Activated T-cell treated with anti-CD3 and anti-CD28 coated beads for 1 hour (primary cell): ENCODE results near the gene RASAL1.

Experiments used
- DNase-seq: peaks from one replicate; pipeline ENCODE4 v3.0.0-alpha.2; 2020; ENCODE audit warnings: low read depth

Gene RASAL1, protein sequence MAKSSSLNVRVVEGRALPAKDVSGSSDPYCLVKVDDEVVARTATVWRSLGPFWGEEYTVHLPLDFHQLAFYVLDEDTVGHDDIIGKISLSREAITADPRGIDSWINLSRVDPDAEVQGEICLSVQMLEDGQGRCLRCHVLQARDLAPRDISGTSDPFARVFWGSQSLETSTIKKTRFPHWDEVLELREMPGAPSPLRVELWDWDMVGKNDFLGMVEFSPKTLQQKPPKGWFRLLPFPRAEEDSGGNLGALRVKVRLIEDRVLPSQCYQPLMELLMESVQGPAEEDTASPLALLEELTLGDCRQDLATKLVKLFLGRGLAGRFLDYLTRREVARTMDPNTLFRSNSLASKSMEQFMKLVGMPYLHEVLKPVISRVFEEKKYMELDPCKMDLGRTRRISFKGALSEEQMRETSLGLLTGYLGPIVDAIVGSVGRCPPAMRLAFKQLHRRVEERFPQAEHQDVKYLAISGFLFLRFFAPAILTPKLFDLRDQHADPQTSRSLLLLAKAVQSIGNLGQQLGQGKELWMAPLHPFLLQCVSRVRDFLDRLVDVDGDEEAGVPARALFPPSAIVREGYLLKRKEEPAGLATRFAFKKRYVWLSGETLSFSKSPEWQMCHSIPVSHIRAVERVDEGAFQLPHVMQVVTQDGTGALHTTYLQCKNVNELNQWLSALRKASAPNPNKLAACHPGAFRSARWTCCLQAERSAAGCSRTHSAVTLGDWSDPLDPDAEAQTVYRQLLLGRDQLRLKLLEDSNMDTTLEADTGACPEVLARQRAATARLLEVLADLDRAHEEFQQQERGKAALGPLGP

DNA sequence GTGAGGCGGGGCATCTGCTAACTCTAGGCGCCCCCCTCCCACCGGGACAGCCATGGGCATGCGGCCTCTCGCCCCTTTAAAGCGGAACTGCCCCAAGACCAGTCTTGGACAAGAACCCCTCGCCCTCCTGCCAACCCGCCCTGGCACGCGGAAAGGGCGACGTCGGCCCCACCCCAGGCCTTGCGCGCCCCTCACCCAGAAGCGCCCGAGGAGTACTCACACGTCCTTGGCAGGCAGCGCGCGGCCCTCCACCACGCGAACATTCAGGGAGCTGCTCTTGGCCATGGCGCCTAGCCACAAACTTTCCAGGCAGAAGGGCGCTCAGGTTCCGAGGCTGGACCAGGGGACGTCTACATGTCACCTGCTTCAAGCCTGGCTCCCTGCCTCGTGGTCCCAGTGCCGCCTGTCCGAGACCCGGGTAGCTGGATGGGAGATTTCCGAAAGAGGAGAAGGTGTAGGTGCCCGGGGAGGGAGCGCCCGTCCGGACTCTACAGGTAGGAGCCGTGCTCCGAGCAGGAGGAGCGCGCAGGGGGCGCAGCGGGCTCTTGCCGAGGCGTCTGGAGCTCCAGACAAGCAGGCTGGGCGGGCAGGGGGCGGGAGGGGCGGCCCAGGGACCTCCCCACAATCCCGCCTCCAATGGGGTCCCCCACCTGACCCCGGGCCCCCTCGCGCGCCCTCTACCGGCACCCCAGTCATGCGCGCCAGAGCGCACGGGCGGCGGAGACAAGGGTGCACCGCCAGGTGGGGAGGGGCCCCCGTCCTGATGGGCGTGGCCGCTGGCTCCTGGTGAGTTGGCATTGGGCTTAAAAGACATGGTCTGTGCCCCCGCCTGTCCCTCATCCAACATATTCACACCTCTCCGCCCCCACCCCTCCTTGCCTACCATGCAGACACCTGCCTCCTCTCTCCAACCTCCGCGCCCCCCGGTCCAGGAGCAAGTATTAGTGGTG is at the start of gene RASAL1:
TSS of gene RASAL1 (minus strand) at position 584 of the 950 bp plus-strand sequence. CDS start at position 285, 299 bp downstream.
- DNase-seq = peak; percentile 67

DNA sequence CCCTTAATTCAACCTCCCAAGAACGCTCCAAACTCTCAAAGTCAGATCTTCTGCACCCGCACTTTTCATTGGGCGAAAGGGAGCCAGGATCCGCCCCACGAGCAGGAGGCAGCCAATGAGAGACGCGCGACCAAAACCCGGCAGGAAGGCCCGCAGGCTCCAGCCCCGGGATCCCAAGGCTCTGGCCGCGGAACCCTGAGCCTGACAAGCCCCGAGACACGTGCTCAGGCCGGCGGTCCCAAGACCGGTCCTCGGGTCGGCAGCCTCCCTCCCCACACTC is 49.3 kb upstream of the RASAL1 start:
- peak; percentile 71 for DNase-seq

DNA sequence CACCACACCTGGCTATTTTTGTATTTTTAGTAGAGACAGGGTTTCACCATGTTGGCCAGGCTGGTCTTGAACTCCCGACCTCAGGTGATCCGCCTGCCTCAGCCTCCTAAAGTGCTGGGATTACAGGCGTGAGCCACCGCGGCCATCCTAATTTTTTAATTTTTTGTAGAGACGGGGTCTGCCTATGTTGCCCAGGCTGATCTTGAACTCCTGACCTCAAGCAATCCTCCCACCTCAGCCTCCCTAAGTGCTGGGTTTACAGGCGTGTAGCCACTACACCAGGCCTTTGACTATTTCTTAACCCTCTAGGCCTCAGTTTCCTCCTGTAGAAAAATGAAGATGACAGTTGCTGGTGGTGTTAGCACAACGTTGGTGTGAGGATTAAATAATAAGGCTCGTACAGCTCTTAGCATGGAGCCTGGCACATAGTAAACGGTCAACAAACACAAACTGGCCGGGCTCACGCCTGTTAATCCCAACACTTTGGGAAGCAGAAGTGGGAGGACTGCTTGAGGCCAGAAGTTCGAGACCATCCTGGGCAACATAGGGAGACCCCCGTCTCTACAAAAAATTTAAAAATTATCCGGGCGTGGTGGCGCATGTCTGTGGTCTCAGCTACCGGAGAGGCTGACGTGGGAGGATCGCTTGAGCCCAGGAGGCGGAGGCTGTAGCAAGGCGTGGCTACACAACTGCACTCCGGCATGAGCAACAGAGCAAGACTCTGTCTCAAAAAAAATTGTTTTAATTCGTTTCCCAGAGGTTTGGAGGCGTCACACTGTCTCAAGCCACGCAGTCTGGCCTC is 48.7 kb upstream of the RASAL1 start:
- DNase-seq = no peak

DNA sequence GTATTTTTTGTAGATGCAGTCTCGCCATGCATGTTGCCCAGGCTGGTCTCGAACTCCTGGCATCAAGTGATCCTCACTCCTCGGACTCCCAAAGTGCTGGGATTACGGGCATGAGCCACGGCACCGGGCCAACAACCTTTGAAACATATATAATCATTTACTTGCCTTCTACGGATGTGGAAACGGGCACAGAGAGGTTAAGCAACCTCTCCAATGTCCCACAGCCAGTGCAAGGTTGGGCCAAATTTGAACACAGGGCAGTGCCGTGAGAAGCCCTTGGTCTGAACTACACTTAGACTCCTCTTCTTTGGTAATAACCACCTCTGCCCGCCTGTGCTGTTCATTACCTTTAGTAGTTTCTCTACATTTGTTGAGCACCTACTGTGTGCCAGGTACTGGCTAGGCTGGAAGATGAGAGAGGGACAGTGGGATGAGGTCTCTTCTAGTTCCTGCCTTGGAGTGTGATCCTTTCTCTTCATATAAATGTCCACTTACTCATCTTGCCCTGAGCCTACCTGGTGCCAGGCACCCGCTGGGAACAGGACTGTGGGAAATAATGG is 47.5 kb upstream of the RASAL1 start:
- DNase-seq = no peak

DNA sequence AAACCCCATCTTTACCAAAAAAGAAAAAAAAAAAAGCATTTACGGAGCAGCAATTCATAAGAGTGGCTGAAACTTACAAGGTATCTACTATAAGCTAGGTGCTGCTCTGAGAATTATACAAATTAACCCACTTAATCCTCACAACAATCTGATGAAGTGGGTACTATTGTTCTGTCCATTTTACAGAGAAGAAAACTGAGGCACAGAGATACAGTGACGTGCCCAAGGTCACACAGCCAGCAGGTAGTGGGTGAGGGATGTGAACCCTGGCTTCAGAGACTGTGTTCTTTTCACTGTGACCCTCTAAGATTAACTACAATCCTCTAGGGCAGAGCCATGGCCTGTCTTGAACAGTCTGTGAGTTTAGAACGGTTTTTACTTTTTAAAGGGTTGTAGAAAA is 46.4 kb upstream of the RASAL1 start:
- no peak for DNase-seq

DNA sequence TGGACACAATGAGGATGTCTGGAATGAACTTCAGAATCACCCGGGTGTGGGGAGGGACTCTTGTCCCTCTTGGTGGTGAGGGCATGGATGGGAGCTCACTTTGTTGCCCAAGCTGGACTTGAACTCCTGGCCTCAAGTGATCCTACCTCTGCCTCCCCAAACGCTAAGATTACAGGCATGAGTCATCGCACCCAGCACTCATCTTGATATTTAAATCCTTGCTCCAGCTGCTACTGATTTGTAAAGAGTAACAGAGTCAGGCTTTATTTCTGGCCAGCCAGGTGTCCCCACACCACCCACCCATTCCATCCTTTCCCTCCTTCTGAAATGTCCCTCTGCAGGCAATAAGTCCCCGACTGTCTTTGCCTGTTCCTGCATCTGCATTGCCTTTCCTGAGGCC is 44.8 kb upstream of the RASAL1 start:
- DNase-seq = no peak

DNA sequence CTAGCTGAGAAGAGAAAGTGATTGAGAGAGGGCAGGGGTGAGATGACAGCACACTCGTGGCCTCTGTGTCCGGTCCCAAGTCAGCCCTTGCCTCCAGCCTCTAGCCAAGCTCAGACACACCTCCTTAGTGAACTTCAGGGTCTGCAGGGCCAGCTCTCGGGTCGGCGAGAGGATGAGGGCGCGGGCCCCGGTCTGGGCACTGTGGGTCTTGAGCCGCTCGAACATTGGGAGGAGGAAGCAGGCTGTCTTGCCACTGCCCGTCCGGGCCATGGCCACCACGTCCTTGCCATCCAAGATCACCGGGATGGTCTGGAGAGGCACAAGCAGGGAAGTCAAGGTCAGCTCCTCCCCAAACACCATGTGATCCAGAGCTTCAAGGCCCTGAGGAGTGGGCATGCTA is 43.5 kb upstream of the RASAL1 start:
- no peak for DNase-seq

DNA sequence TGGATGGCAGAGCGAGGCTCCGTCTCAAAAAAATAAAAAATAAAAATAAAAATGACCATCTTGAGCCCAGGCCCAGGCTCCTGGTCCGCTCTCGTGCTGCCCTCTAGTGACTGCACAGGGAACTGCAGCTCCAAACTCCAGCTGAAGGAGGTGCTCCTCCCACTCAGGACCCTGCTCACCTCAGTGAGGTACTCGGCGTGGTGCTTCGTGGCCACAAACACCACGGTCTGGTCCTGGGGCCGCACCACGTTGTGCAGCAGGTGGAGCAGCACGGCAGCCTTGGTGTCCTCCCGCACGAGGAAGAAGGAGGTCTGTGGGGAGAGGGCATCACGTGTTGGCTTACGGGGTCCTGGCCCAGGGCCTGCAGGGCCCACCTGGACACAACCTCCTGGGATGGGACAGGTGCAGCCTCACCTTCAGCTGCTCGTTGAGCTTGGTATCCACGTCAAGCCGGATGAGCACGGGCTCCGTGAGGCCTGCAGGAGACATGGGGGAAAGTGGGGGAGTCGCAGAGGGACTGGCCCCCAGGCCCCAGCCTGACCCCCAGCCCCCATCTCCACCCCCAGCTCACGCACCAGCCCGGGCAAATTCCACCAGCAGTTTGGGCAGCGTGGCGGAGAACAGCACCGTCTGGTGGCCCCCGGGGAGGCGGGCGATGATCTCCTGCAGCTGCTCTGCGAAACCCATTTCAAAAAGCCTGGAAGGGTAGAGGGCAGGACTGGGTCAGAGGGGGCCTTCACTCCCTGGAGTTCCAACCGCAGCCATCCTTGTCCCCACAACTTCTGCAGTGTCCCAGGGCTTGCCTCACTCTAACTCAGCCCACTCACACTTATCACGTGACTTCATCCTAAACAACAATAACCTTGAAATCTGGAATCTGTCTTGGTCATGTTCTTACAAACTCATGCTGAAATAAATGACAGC is 39.2 kb upstream of the RASAL1 start:
- peak; percentile 65 for DNase-seq

DNA sequence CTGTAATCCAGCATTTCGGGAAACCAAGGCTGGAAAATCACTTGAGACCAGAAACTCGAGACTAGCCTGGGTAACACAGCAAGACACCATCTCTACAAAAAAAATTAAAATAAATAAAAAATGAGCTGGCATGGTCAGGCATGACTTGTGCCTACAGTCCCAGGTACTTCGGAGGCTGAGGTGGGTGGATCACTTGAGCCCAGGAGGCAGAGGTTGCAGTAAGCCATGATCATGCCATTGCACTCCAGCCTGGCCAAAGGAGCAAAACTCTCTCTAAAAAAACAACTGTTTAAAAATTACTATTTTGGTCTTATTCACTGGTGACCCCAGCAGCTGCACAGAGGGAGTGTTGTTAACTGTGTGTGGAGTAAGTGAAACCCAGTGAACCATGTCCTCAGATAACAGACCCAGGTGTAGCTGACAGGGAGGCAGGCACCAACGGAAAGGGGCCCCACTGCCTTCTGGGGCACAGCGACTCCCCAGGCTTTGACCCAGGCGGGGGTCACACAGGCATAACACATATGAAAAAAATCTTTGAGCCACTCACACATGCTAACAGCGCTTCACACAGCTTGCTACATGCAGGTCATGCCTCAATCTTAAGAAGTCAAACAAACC is 37.6 kb upstream of the RASAL1 start:
- no peak for DNase-seq

DNA sequence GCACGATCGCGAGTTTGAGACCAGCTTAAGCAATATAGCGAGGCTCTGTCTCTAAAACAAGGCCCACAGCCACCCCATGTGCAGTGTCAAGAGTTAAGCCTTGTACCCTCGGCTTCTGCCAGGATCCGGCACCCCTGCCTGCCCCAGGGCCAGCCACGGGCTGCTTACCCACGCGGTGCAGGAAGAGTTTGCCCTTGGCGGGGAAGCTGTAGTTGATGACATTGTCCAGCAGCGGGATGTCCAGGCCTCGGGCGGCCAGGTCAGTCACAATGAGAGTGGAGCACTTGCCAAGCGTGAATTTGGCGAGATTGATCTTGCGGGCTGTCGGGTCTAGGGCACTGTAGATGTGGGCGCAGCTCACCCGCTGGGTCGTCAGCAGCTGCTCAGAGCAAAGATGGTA is 36.6 kb upstream of the RASAL1 start:
- no peak for DNase-seq

DNA sequence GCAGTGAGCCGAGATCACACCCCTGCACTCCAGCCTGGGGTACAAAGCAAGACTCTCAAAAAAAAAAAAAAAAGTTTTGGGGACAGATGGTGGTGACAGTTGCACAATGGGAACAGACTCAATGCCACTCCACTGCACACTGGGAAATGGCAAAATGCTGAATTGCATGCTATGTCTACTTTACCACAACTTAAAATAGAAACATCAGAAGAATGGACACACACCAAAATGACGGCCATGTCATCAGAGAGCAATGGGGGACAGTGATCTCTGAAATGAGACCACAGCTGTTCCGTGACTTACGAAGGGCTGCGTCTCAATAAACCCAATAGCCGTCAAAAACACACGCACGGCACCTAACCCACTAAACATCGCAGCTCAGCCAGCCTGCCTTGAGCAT is 36.0 kb upstream of the RASAL1 start:
- no peak for DNase-seq

DNA sequence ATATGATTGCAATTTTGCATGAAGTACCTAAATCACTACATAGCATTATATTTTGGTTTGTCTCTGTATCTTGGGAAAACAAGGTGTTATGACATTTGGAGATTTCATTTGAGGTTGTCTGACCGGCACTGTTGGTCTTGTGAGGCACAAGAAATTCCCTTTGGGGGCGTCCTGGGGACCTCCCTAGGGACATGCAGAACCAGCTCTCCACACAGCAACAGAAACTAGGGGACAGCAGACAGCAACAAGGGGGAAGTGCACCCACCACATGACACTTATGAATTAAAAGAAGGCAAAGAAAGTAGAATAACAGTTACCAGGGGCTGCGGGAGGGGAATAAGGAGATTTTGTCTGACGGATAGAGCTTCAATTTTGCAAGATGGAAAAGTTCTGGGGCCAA is 35.4 kb upstream of the RASAL1 start:
- no peak for DNase-seq

DNA sequence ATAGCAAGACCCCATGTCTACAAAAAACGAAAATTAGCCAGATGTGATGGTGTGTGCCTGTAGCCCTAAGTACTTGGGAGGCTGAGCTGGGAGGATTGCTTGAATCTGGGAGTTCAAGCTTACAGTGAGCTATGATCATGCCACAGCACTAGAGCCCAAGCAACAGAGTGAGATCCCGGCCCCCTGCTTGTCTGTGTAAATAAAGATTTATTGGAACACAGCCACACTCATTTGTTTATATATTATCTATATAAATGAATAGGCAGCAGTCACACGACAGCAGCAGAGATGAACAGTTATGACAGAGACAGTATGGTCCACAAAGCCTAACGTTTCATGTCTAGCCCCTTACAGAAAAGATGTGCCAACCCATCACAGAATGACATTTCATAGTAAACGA is 34.9 kb upstream of the RASAL1 start:
- DNase-seq = no peak

DNA sequence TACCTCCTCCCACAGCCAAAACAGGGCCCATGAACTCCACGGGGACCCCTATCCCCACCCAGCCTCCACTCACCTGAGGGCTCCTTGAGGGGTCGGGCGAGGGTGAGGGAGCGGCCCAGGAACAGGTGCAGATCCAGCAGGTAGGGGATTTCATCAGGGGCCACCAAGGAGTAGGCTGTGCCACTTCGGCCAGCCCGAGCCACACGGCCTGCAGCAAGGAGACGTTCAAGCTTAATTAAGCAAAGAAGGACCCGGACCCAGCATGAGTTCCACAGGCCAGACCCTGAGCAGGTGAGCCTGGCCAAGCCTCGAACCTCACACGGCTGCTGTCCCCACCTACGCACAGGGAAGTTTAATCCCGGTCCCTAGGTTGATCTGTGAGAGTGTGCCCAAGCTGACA is 34.1 kb upstream of the RASAL1 start:
- DNase-seq = no peak

DNA sequence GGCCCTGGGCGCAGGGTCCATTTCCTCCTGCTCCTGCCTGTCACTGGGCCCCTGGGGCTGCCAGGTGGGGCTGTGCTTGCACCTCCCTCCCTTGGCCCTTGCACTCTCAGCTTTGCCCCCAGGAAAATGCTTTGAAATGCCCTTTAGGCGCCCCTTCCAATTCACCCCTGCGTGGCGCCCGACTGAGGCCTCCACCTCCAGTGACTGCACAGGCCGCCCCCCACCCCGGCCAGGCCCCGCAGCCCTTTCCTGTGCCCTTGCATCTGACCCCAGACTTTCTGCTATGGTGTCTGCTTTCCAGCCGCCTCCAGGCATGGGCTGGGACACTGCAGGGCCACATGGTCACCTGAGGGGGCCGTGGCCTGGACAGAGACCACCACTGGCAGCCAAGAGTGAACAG is 32.3 kb upstream of the RASAL1 start:
- DNase-seq = no peak

DNA sequence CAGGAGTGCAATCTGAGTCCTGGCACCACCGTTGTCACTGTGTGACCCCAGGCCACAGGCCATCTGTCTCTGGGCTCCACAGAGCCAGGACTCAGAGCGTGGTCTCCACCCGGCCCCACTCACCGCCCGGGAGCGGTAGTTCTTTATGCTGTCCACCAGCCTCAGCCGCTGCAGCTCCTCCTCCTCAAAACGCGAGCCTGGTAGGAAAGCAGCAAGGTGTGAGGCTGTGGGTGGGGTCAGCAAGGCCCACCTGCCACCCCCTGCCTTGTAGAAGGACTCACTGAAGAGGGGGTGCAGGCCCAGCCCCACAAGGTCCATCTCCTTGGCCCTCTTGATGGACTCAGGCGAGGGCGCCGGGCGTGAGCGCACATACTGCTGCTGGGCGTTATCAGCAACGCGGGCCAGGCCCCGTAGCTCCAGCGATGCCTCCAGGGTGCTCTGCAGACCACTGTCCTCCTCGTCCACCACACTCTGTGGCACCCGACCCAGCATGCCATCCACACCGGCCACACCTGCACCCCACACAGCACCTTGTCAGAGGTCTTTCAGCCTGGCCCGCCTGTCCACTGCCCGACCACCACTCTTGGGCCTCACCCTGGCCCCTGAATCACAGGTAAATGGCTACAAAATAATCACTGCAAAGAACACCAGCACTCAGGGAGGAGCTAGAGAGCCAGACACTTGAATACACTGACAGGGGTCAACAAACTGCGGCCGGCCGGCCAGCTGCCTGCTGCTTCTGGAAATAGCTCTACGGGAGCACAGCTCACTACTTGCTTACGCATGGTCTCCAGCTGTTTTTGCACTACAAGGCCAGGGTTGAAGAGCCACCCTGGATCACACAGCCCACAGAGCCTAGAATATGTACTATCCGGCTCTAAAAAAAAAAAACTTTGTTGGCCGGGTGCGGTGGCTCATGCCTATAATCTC is 30.2 kb upstream of the RASAL1 start:
- no peak for DNase-seq

DNA sequence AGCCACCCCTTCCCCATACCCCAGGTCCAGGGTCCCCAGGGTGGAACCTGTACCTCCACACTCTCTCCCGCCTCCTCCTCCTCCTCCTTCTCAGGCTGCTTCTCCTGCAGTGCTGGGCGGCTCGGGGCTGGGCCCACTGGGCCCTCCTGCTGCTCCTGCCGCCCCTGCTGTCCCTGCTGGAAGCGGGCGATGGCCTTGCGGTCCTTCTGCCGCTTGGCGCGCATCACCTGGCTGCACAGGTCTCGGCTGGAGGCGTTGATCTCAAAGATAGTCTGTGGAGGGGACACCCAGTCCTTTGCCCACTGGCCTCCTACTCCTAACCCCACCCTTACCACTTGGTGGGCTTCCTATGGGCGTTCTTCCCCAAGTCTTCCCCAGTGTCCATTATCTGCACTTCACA is 28.5 kb upstream of the RASAL1 start:
- DNase-seq = no peak

DNA sequence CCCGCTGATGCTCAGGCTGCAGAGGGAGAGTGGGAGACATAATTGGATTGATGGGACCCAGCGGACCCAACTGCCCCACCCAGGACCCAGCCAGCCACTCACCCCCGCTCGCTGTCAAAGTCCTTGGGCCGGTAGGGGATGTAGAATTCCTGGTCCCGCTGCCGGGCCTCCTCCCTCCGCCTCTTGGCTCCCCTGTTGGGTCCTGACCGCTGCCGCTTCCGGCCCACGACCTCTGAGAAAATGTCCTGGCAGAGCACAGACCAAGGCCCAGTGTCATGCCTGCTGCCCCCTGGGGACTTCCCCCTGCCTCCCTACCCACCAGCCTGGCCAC is 27.4 kb upstream of the RASAL1 start:
- DNase-seq = no peak
